HG02970 (cell line): ENCODE measurements around the gene GPX5.

Experiments used
- ATAC-seq: cut with Tn5 transposase; IDR thresholded peaks from one replicate; pipeline ENCODE4 v1.9.1; 2021; ENCODE audit warnings: mild to moderate bottlenecking, moderate library complexity, moderate number of reproducible peaks; ENCODE audit not compliant: unreplicated experiment, low FRiP score

The GPX5 gene

GRCh38 chr6:28553384-28553985 lies 27.8 kb downstream of the GPX5 start:
- ATAC-seq: no peak

- ATAC-seq: no peak
Observed at GRCh38 chr6:28553986-28554881, 28.6 kb downstream of the GPX5 start.

- ATAC-seq: no peak
Observed at GRCh38 chr6:28555136-28555535, 29.5 kb downstream of the GPX5 start.

- ATAC-seq: no peak
Observed at GRCh38 chr6:28558629-28559028, 32.9 kb downstream of the GPX5 start.

GRCh38 chr6:28563430-28564095 lies 37.9 kb downstream of the GPX5 start:
- ATAC-seq: no peak

- no peak for ATAC-seq
Observed at GRCh38 chr6:28565823-28566526, 40.3 kb downstream of the GPX5 start.

- ATAC-seq: no peak
Observed at GRCh38 chr6:28566527-28567252, 41.0 kb downstream of the GPX5 start.

- no peak for ATAC-seq
Observed at GRCh38 chr6:28567506-28567905, 41.8 kb downstream of the GPX5 start.

- ATAC-seq: no peak
Observed at GRCh38 chr6:28568515-28569108, 42.9 kb downstream of the GPX5 start.

GRCh38 chr6:28569748-28570147 lies 44.1 kb downstream of the GPX5 start:
- ATAC-seq: no peak

GRCh38 chr6:28580475-28580874 lies 54.8 kb downstream of the GPX5 start:
- ATAC-seq: no peak

- no peak for ATAC-seq
Observed at GRCh38 chr6:28583463-28583862, 57.8 kb downstream of the GPX5 start.
